Osteoblast (primary cell): ENCODE data around the gene SELE. TPM values are rescaled to one million over a fixed set of nuclear protein-coding genes. Genes with fewer than 3 reads are reported as not detected.

Experiments used
- DNase-seq: peaks from one replicate; pipeline ENCODE4 v3.0.0; 2011; ENCODE audit warnings: low spot score, mixed read lengths; ENCODE audit not compliant: insufficient read length; ENCODE audit errors: missing footprints
- H2AFZ ChIP-seq: 2 replicates; pipeline ENCODE4 v1.6.0; 2011; ENCODE audit warnings: mild to moderate bottlenecking, low read length
- H3K27ac ChIP-seq: 2 replicates; pipeline ENCODE4 v1.5.1; 2011; ENCODE audit warnings: mild to moderate bottlenecking, low read depth, low read length, moderate library complexity
- H3K27me3 ChIP-seq: 2 replicates; pipeline ENCODE4 v1.6.0; 2012; ENCODE audit warnings: mild to moderate bottlenecking, control low read depth, inconsistent platforms, low read length, moderate library complexity; ENCODE audit not compliant: insufficient read depth
- H3K36me3 ChIP-seq: 2 replicates; pipeline ENCODE4 v1.5.1; 2011; ENCODE audit warnings: mild to moderate bottlenecking, low read length, control low read depth, moderate library complexity; ENCODE audit not compliant: insufficient read depth
- H3K4me1 ChIP-seq: 2 replicates; pipeline ENCODE4 v1.5.1; 2011; ENCODE audit warnings: mild to moderate bottlenecking, low read length, control low read depth, moderate library complexity; ENCODE audit not compliant: insufficient read depth
- H3K4me2 ChIP-seq: 2 replicates; pipeline ENCODE4 v1.6.0; 2011; ENCODE audit warnings: mild to moderate bottlenecking, low read length; ENCODE audit not compliant: insufficient read depth
- H3K4me3 ChIP-seq: fragments of 200-600 bp; sonication (generic); 3 replicates; pipeline ENCODE4 v1.5.1; 2012; ENCODE audit warnings: mild to moderate bottlenecking, low read length, inconsistent platforms; ENCODE audit not compliant: insufficient read depth
- H3K79me2 ChIP-seq: 2 replicates; pipeline ENCODE4 v1.6.0; 2012; ENCODE audit warnings: mild to moderate bottlenecking, low read length, control low read depth, inconsistent platforms; ENCODE audit not compliant: insufficient read depth
- H3K9me3 ChIP-seq: 2 replicates; pipeline ENCODE4 v1.5.1; 2011; ENCODE audit warnings: low read depth, low read length, control low read depth
- H4K20me1 ChIP-seq: 2 replicates; pipeline ENCODE4 v1.6.0; 2012; ENCODE audit warnings: mild to moderate bottlenecking, low read length, control low read depth; ENCODE audit not compliant: insufficient read depth
- CTCF ChIP-seq: IDR thresholded peaks from 2 replicates; pipeline ENCODE4 v1.5.1; 2011; ENCODE audit warnings: mild to moderate bottlenecking, low read depth, low read length, moderate library complexity; ENCODE audit errors: extremely low read depth
- total RNA-seq: library from RNA; depleted of rRNA; stranded (reverse); fragments of >200 nt; gene quantifications from 2 replicates; pipeline ENCODE4 v1.2.3, GENCODE V29; 2012

SELE gene
- total RNA-seq, 1 donor, result not detected

GRCh38 chr1:169750041-169750440, 16.2 kb upstream of the SELE start:
- no peak for TF ChIP-seq CTCF
- H3K79me2 ChIP-seq, result no peaks in the 10 kb centered on the region
- no peak overlapping the region for H2AFZ ChIP-seq
- no peak overlapping the region for H3K4me2 ChIP-seq
- H3K27me3 ChIP-seq, result peaks cover 11% of the 10 kb centered on the region
- H3K27ac ChIP-seq, result no peak overlapping the region
- no peaks in the 10 kb centered on the region for H4K20me1 ChIP-seq
- no peak overlapping the region for H3K4me3 ChIP-seq
- peak; percentile 13 for DNase-seq
- H3K9me3 ChIP-seq, result no peaks in the 10 kb centered on the region
- no peaks in the 10 kb centered on the region for H3K36me3 ChIP-seq
- H3K4me1 ChIP-seq, result no peaks in the 10 kb centered on the region

GRCh38 chr1:169746550-169746949, 12.7 kb upstream of the SELE start:
- Histone ChIP-seq H3K9me3 (no peaks in the 10 kb centered on the region), H3K27me3 (peaks cover 9% of the 10 kb centered on the region), H3K36me3 (no peaks in the 10 kb centered on the region), H3K79me2 (no peaks in the 10 kb centered on the region), H4K20me1 (no peaks in the 10 kb centered on the region), H3K4me3 (no peak overlapping the region), H3K4me2 (no peak overlapping the region), H3K4me1 (peaks cover 6% of the 10 kb centered on the region), H3K27ac (no peak overlapping the region), H2AFZ (no peak overlapping the region)
- DNase-seq, result no peak
- no peak for TF ChIP-seq CTCF

- TF ChIP-seq CTCF, result no peak
- H2AFZ ChIP-seq, result no peak overlapping the region
- H3K4me3 ChIP-seq, result no peak overlapping the region
- H3K36me3 ChIP-seq, result no peaks in the 10 kb centered on the region
- H3K27ac ChIP-seq, result no peak overlapping the region
- peak; percentile 23 for DNase-seq
- H4K20me1 ChIP-seq, result no peaks in the 10 kb centered on the region
- H3K27me3 ChIP-seq, result peaks cover 13% of the 10 kb centered on the region
- peak overlapping the region; percentile 7 for H3K4me2 ChIP-seq
- H3K9me3 ChIP-seq, result no peaks in the 10 kb centered on the region
- H3K79me2 ChIP-seq, result no peaks in the 10 kb centered on the region
- peaks cover 10% of the 10 kb centered on the region for H3K4me1 ChIP-seq
Measured at GRCh38 chr1:169745015-169745861, 11.4 kb upstream of the SELE start.

GRCh38 chr1:169741666-169742394, 8.0 kb upstream of the SELE start:
- no peak overlapping the region for H3K27ac ChIP-seq
- H3K36me3 ChIP-seq, result no peaks in the 10 kb centered on the region
- H3K27me3 ChIP-seq, result peaks cover 28% of the 10 kb centered on the region
- H3K4me3 ChIP-seq, result no peak overlapping the region
- H3K9me3 ChIP-seq, result no peaks in the 10 kb centered on the region
- no peaks in the 10 kb centered on the region for H4K20me1 ChIP-seq
- peaks cover 10% of the 10 kb centered on the region for H3K4me1 ChIP-seq
- H3K4me2 ChIP-seq, result peak overlapping the region; percentile 44
- TF ChIP-seq CTCF, result no peak
- no peak for DNase-seq
- H3K79me2 ChIP-seq, result no peaks in the 10 kb centered on the region
- no peak overlapping the region for H2AFZ ChIP-seq
